Urinary bladder (tissue), 4 donors: ENCODE measurements around the gene HSD17B1. TPM values are rescaled to one million over a fixed set of nuclear protein-coding genes. Genes with fewer than 3 reads are reported as not detected.
"Not testable (repeated sequence)": the region's sequence is repeated elsewhere in the genome, so short reads cannot be mapped to it uniquely, and the experiment has no call there.

Source experiments
- DNase-seq: peaks from one replicate; pipeline ENCODE4 v3.0.0-alpha.2; 2015; ENCODE audit errors: extremely low spot score
- H3K27ac ChIP-seq: one replicate; pipeline ENCODE4 v1.5.1; 2013; ENCODE audit warnings: low read depth, mild to moderate bottlenecking, moderate library complexity
- H3K36me3 ChIP-seq: one replicate; pipeline ENCODE4 v1.6.1; 2013; ENCODE audit warnings: mild to moderate bottlenecking, moderate library complexity; ENCODE audit not compliant: insufficient read depth
- H3K4me1 ChIP-seq: one replicate; pipeline ENCODE4 v1.6.1; 2013; ENCODE audit warnings: mild to moderate bottlenecking, moderate library complexity; ENCODE audit not compliant: insufficient read depth
- H3K4me3 ChIP-seq: one replicate; pipeline ENCODE4 v1.5.1; 2013; ENCODE audit warnings: low read depth, low read length
- whole genome bisulfite sequencing: extraction: QIAGEN DNeasy Blood & Tissue Kit; methylation state at CpG from one replicate; pipeline ENCODE4 v1.1.7; 2013; 5-methylcytosine and 5-hydroxymethylcytosine counted together
- polyA plus RNA-seq: library from polyadenylated mRNA; stranded (reverse); fragments of 200-250 nt; gene quantifications from one replicate; pipeline ENCODE4 v1.2.3, GENCODE V29; 2013
- total RNA-seq: library from RNA; depleted of rRNA; stranded (reverse); fragments of >200 nt; gene quantifications from one replicate; pipeline ENCODE4 v1.2.3, GENCODE V29; 2014
- donor health status: healthy with polysubstance abuse.
- donor health status: healthy.

Gene HSD17B1
- total and polyA plus RNA-seq, 2 donors: 1.5 to 2.5 TPM

- Histone ChIP-seq H3K27ac (peak overlapping the region; percentile 95), H3K4me1 (no peaks in the 10 kb centered on the region), H3K36me3 (no peaks in the 10 kb centered on the region), H3K4me3 (peak overlapping the region; percentile 45)
- no peak for DNase-seq
- 10% methylated on average over 60 of the region's 60 CpGs for WGBS
These were observed 21.0 kb upstream of the HSD17B1 start for GRCh38 chr17:42531455-42532354.

- Histone ChIP-seq H3K4me3 (peak overlapping the region; percentile 87), H3K36me3 (no peaks in the 10 kb centered on the region), H3K4me1 (no peaks in the 10 kb centered on the region), H3K27ac (peak overlapping the region; percentile 80)
- 42% methylated on average over 26 of the region's 26 CpGs for WGBS
- no peak for DNase-seq
These were observed 17.3 kb upstream of the HSD17B1 start for GRCh38 chr17:42535155-42536047.

- Histone ChIP-seq H3K36me3 (no peaks in the 10 kb centered on the region), H3K4me3 (peak within 1 kb of the TSS; percentile 87), H3K27ac (peak within 1 kb of the TSS; percentile 82), H3K4me1 (no peaks in the 10 kb centered on the region)
- DNase-seq: no peak
- under 1% methylated on average over 40 of the region's 40 CpGs for WGBS
These were observed 16.7 kb upstream of the HSD17B1 start, which contains the start of gene NAGLU for GRCh38 chr17:42536048-42536371. Gene NAGLU, plus strand, starts transcription at chr17:42536241. Its CDS starts 32 bp downstream, at chr17:42536273.

- DNase-seq: no peak
- H3K4me3 ChIP-seq: peak overlapping the region; percentile 87
- H3K27ac ChIP-seq: peak overlapping the region; percentile 82
- whole genome bisulfite sequencing: under 1% methylated on average over 65 of the region's 65 CpGs
- H3K36me3 ChIP-seq: no peaks in the 10 kb centered on the region
- no peaks in the 10 kb centered on the region for H3K4me1 ChIP-seq
These were observed 16.2 kb upstream of the HSD17B1 start for GRCh38 chr17:42536372-42537155.

GRCh38 chr17:42537156-42537805 is 15.4 kb upstream of the HSD17B1 start:
- Histone ChIP-seq H3K36me3 (no peaks in the 10 kb centered on the region), H3K27ac (no peak overlapping the region), H3K4me3 (peak overlapping the region; percentile 87), H3K4me1 (no peaks in the 10 kb centered on the region)
- WGBS: 87% methylated on average over 31 of the region's 31 CpGs
- DNase-seq: no peak

GRCh38 chr17:42537826-42538451 is 14.8 kb upstream of the HSD17B1 start:
- 96% methylated on average over 5 of the region's 5 CpGs for WGBS
- Histone ChIP-seq H3K27ac (no peak overlapping the region), H3K36me3 (no peaks in the 10 kb centered on the region), H3K4me1 (no peaks in the 10 kb centered on the region), H3K4me3 (no peak overlapping the region)
- no peak for DNase-seq

- H3K36me3 ChIP-seq: peaks cover 4% of the 10 kb centered on the region
- DNase-seq: no peak
- H3K4me3 ChIP-seq: no peak overlapping the region
- H3K4me1 ChIP-seq: no peaks in the 10 kb centered on the region
- 94% methylated on average over 14 of the region's 14 CpGs for WGBS
- no peak overlapping the region for H3K27ac ChIP-seq
These were observed 14.2 kb upstream of the HSD17B1 start for GRCh38 chr17:42538482-42538881.

GRCh38 chr17:42540558-42540957 is 12.2 kb upstream of the HSD17B1 start:
- DNase-seq, H3K4me3 ChIP-seq, H3K27ac ChIP-seq, H3K36me3 ChIP-seq, H3K4me1 ChIP-seq: not testable (repeated sequence)
- 91% methylated on average over 4 of the region's 4 CpGs for WGBS

- WGBS: 80% methylated on average over 17 of the region's 17 CpGs
- Histone ChIP-seq H3K27ac (no peak overlapping the region), H3K36me3 (peaks cover 4% of the 10 kb centered on the region), H3K4me3 (no peak overlapping the region), H3K4me1 (no peaks in the 10 kb centered on the region)
- no peak for DNase-seq
These were observed 11.5 kb upstream of the HSD17B1 start for GRCh38 chr17:42541041-42541833.

- H3K4me3 ChIP-seq: no peak overlapping the region
- 90% methylated on average over 39 of the region's 39 CpGs for WGBS
- no peaks in the 10 kb centered on the region for H3K4me1 ChIP-seq
- H3K27ac ChIP-seq: no peak overlapping the region
- peaks cover 4% of the 10 kb centered on the region for H3K36me3 ChIP-seq
- no peak for DNase-seq
These were observed 9.3 kb upstream of the HSD17B1 start for GRCh38 chr17:42543190-42544079.

- H3K4me1 ChIP-seq: no peaks in the 10 kb centered on the region
- no peak for DNase-seq
- H3K36me3 ChIP-seq: peaks cover 4% of the 10 kb centered on the region
- no peak overlapping the region for H3K4me3 ChIP-seq
- WGBS: 76% methylated on average over 8 of the region's 8 CpGs
- no peak overlapping the region for H3K27ac ChIP-seq
These were observed 7.8 kb upstream of the HSD17B1 start for GRCh38 chr17:42544874-42545283.
